ENCODE results near the gene MAEA. TPM values are rescaled to one million over a fixed set of nuclear protein-coding genes. Genes with fewer than 3 reads are reported as not detected.

Gene MAEA
- total RNA-seq, 3 donors from 2014 or later, result 61.9 to 66.9 (median 65.3) TPM

- H3K36me3 Mint-ChIP-seq (ENCODE audit: insufficient read depth), result peaks cover 24% of the 10 kb centered on the region
- H3K9me3 Mint-ChIP-seq, result no peaks in the 10 kb centered on the region
- H3K4me1 Mint-ChIP-seq (ENCODE audit: low read depth), result peaks cover 60% of the 10 kb centered on the region
- DNase-seq (no peak), ATAC-seq (peak; percentile 19 to 38)
- peak overlapping the region; percentile 58 for H3K4me3 Mint-ChIP-seq
- H3K27me3 Mint-ChIP-seq (ENCODE audit: low read depth), result no peaks in the 10 kb centered on the region
Observed at GRCh38 chr4:1310796-1311631, 21.3 kb downstream of the MAEA start.

GRCh38 chr4:1312821-1313640, 23.3 kb downstream of the MAEA start:
- Mint-ChIP-seq H3K27me3 (ENCODE audit: low read depth) (no peaks in the 10 kb centered on the region), H3K9me3 (no peaks in the 10 kb centered on the region), H3K4me3 (no peak overlapping the region), H3K36me3 (ENCODE audit: insufficient read depth) (peaks cover 19% of the 10 kb centered on the region), H3K4me1 (ENCODE audit: low read depth) (peaks cover 48% of the 10 kb centered on the region)
- DNase-seq (no peak), ATAC-seq (no peak)

DNA sequence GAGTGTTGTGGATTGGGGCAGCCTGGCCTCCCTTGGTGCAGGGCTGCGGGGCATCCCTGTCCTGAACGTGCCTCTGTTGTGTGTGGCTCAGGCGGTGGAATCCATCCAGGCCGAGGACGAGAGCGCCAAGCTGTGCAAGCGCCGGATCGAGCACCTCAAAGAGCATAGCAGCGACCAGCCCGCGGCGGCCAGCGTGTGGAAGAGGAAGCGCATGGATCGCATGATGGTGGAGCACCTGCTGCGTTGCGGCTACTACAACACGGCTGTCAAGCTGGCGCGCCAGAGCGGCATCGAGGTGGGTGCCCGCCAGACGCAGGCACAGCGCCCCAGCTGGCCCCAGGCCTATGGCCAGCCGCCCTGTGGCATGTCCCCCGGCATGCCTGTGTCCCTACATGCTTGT, 25.6 kb downstream of the MAEA start:
- Mint-ChIP-seq H3K9me3 (no peaks in the 10 kb centered on the region), H3K27me3 (ENCODE audit: low read depth) (no peaks in the 10 kb centered on the region), H3K4me1 (ENCODE audit: low read depth) (peaks cover 27% of the 10 kb centered on the region), H3K4me3 (no peak overlapping the region), H3K36me3 (ENCODE audit: insufficient read depth) (peaks cover 20% of the 10 kb centered on the region)
- DNase-seq (no peak), ATAC-seq (no peak)

- Mint-ChIP-seq H3K9me3 (no peaks in the 10 kb centered on the region), H3K4me3 (no peak overlapping the region), H3K4me1 (ENCODE audit: low read depth) (peaks cover 21% of the 10 kb centered on the region), H3K36me3 (ENCODE audit: insufficient read depth) (peaks cover 22% of the 10 kb centered on the region), H3K27me3 (ENCODE audit: low read depth) (no peaks in the 10 kb centered on the region)
- DNase-seq (no peak), ATAC-seq (no peak)
Observed at GRCh38 chr4:1315836-1316536, 26.3 kb downstream of the MAEA start.

DNA sequence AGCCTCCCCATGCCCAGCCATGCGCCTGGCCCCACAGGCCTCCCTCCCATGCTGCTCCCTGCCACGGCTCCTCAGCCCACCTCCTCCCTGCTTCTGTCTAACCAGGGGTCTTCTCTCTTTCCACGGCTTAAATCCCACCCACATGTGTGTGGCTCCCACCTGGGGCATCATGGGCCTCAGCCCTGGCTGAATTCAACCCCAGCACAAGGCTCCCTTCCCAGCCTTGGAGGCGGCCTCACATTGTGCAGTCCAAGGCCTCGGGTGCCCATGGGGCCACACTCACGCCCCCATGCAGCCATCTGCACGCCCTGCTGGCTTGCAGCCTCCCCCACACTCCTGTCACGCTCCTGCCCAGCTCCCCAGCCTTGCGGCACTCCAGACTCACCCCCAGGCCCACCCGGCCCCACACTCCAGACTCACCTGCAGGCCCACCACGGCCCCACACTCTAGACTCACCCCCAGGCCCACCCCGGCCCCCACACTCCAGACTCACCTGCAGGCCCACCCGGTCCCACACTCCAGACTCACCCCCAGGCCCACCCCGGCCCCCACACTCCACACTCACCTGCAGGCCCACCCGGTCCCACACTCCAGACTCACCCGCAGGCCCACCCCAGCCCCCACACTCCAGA, 27.0 kb downstream of the MAEA start:
- Mint-ChIP-seq H3K27me3 (ENCODE audit: low read depth) (no peaks in the 10 kb centered on the region), H3K4me1 (ENCODE audit: low read depth) (peaks cover 14% of the 10 kb centered on the region), H3K36me3 (ENCODE audit: insufficient read depth) (peaks cover 25% of the 10 kb centered on the region), H3K4me3 (no peak overlapping the region), H3K9me3 (no peaks in the 10 kb centered on the region)
- no peak for DNase-seq
- no peak for ATAC-seq

GRCh38 chr4:1317177-1318045, 27.7 kb downstream of the MAEA start:
- Mint-ChIP-seq H3K9me3 (no peaks in the 10 kb centered on the region), H3K4me3 (no peak overlapping the region), H3K4me1 (ENCODE audit: low read depth) (peaks cover 12% of the 10 kb centered on the region), H3K27me3 (ENCODE audit: low read depth) (no peaks in the 10 kb centered on the region), H3K36me3 (ENCODE audit: insufficient read depth) (peaks cover 25% of the 10 kb centered on the region)
- ATAC-seq, result no peak
- no peak for DNase-seq

- DNase-seq (no peak), ATAC-seq (no peak)
- peaks cover 12% of the 10 kb centered on the region for H3K4me1 Mint-ChIP-seq (ENCODE audit: low read depth)
- peaks cover 23% of the 10 kb centered on the region for H3K36me3 Mint-ChIP-seq (ENCODE audit: insufficient read depth)
- no peak overlapping the region for H3K4me3 Mint-ChIP-seq
- H3K9me3 Mint-ChIP-seq, result no peaks in the 10 kb centered on the region
- no peaks in the 10 kb centered on the region for H3K27me3 Mint-ChIP-seq (ENCODE audit: low read depth)
Observed at GRCh38 chr4:1318046-1318375, 28.3 kb downstream of the MAEA start.

DNA sequence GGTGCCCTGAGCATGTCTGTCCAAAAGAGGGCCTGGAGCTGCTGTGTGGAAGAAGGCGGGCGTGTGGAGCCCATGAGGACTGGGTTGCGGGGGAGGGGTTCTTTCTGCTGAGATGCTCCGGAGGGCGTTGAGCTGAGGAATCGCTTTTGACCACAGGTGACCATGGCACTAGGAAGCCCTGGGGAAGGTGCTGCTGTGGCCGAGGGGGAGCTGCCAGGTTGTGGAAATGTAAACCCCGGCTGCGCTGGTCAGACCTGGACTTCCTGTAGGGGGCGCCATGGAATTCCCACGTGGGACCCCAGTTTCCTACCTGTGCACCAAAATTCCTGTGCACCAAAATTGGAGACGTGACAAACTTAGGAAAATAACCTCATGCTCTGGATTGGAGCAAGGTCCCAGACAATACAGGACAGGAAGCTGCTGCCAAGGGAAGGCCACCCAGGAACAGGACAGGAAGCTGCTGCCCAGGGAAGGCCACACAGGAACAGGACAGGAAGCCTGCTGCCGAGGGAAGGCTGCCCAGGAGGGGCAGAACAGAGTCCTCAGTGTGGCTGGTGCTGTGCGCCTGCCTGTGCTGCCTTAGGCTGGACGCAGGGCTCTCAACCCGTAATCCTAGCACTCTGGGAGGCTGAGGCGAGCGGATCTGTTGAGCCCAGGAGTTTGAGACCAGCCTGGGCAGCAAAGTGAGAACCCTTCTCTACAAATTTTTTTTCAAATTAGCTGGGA, 29.0 kb downstream of the MAEA start:
- H3K9me3 Mint-ChIP-seq, result no peaks in the 10 kb centered on the region
- DNase-seq (no peak), ATAC-seq (no peak)
- no peaks in the 10 kb centered on the region for H3K27me3 Mint-ChIP-seq (ENCODE audit: low read depth)
- H3K4me1 Mint-ChIP-seq (ENCODE audit: low read depth), result peaks cover 10% of the 10 kb centered on the region
- peaks cover 20% of the 10 kb centered on the region for H3K36me3 Mint-ChIP-seq (ENCODE audit: insufficient read depth)
- no peak overlapping the region for H3K4me3 Mint-ChIP-seq

DNA sequence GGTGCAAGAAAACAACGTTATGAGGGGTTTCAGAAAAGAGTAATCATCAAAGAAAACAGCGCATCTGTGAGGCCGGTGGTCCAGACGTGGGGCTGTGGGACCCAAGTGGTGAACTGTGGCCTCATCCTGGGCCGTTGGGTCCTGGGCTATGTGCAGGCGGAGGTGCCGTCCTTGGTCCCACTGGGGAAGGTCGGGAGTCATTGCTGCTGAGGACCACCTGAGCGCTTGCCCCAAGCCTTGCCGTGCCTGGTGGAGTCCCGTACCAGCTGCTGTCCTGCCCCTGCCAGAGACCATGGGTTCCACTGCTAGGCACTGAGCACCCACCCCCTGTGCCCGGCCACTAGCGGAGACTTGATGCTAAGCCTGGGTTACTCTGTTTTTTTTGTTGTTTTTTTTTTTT, 31.8 kb downstream of the MAEA start:
- Mint-ChIP-seq H3K4me1 (ENCODE audit: low read depth) (peaks cover 1% of the 10 kb centered on the region), H3K36me3 (ENCODE audit: insufficient read depth) (peaks cover 10% of the 10 kb centered on the region), H3K27me3 (ENCODE audit: low read depth) (no peaks in the 10 kb centered on the region), H3K9me3 (no peaks in the 10 kb centered on the region), H3K4me3 (no peak overlapping the region)
- no peak for DNase-seq
- ATAC-seq, result no peak

GRCh38 chr4:1321946-1322650, 32.4 kb downstream of the MAEA start:
- no peak overlapping the region for H3K4me3 Mint-ChIP-seq
- peaks cover 10% of the 10 kb centered on the region for H3K36me3 Mint-ChIP-seq (ENCODE audit: insufficient read depth)
- H3K4me1 Mint-ChIP-seq (ENCODE audit: low read depth), result no peaks in the 10 kb centered on the region
- ATAC-seq (no peak), DNase-seq (no peak)
- H3K9me3 Mint-ChIP-seq, result no peaks in the 10 kb centered on the region
- H3K27me3 Mint-ChIP-seq (ENCODE audit: low read depth), result no peaks in the 10 kb centered on the region

- H3K9me3 Mint-ChIP-seq, result no peaks in the 10 kb centered on the region
- no peak for ATAC-seq
- H3K27me3 Mint-ChIP-seq (ENCODE audit: low read depth), result no peaks in the 10 kb centered on the region
- no peak overlapping the region for H3K4me3 Mint-ChIP-seq
- H3K36me3 Mint-ChIP-seq (ENCODE audit: insufficient read depth), result peaks cover 8% of the 10 kb centered on the region
- H3K4me1 Mint-ChIP-seq (ENCODE audit: low read depth), result no peaks in the 10 kb centered on the region
- DNase-seq, result no peak
Observed at GRCh38 chr4:1323280-1323634, 33.6 kb downstream of the MAEA start.

DNA sequence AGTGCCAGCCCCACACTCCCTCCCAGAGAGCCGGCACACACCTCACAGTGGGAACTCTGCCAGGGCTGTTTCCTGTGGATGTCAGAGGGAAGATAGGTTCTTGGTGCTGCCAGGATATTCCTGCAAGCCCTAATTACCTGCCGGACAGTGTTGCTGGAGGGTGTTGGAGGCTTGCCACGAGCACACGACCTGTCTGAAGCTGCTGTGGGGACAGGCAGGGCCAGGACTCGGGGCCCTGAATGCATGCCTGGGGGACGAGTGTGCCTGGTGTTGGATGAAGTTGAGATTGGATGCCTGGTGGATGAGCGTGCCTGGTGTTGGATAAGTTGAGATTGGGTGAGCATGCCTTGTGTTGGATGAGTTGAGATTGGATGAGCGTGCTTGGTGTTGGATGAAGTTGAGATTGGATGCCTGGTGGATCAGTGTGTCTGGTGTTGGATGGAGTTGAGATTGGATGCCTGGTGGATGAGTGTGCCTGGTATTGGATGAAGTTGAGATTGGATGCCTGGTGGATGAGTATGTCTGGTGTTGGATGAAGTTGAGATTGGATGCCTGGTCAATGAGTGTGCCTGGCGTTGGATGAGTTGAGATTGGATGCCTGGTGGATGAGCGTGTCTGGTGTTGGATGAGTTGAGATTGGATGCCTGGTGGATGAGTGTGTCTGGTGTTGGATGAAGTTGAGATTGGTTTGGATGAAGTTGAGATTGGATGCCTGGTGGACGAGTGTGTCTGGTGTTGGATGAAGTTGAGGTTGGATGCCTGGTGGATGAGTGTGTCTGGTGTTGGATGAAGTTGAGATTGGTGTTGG, 34.1 kb downstream of the MAEA start:
- ATAC-seq, result no peak

More for the DNA sequence above, 34.1 kb downstream of the MAEA start:
- peaks cover 5% of the 10 kb centered on the region for H3K36me3 Mint-ChIP-seq (ENCODE audit: insufficient read depth)
- H3K4me1 Mint-ChIP-seq (ENCODE audit: low read depth), result peaks cover under 1% of the 10 kb centered on the region
- DNase-seq, result no peak
- H3K27me3 Mint-ChIP-seq (ENCODE audit: low read depth), result no peaks in the 10 kb centered on the region
- H3K4me3 Mint-ChIP-seq, result no peak overlapping the region
- H3K9me3 Mint-ChIP-seq, result no peaks in the 10 kb centered on the region
